Activated CD4-positive, alpha-beta T cell treated with anti-CD3 and anti-CD28 coated beads, Interleukin-2, amount 10 ng/mL, durations not matched to agents 7 days and 5 days (primary cell): Measurements from ENCODE around the gene KIAA1958. TPM values are rescaled to one million over a fixed set of nuclear protein-coding genes. Genes with fewer than 3 reads are reported as not detected.
A peak's percentile ranks its signal among the peaks of the same experiment; 100 is the strongest.

Experiments
- CTCF ChIA-PET: fragments of 350-600 bp; sonication (Branson Sonifier 250); formaldehyde crosslinking; loops from one replicate; lab custom pipeline; 2021; ENCODE audit warnings: antibody characterized with exemption; lab: Charles Lee
- POLR2A ChIA-PET: fragments of 350-600 bp; sonication (Branson Sonifier 250); formaldehyde crosslinking; loops from one replicate; lab custom pipeline; 2021; ENCODE audit warnings: antibody characterized with exemption; lab: Charles Lee
- DNase-seq: peaks from one replicate; pipeline ENCODE4 v3.0.0-alpha.2; 2020
- H3K27ac Mint-ChIP-seq: one replicate; pipeline ENCODE4 v1.8.0; 2021; ENCODE audit warnings: mild to moderate bottlenecking, moderate library complexity, mixed read lengths
- H3K27me3 Mint-ChIP-seq: one replicate; pipeline ENCODE4 v1.8.0; 2021; ENCODE audit warnings: mixed read lengths
- H3K36me3 Mint-ChIP-seq: one replicate; pipeline ENCODE4 v1.8.0; 2021; ENCODE audit warnings: low read depth, mixed read lengths
- H3K4me1 Mint-ChIP-seq: one replicate; pipeline ENCODE4 v1.8.0; 2021; ENCODE audit warnings: mixed read lengths
- H3K4me3 Mint-ChIP-seq: one replicate; pipeline ENCODE4 v1.8.0; 2021; ENCODE audit warnings: mild to moderate bottlenecking, moderate library complexity, mixed read lengths
- H3K9me3 Mint-ChIP-seq: one replicate; pipeline ENCODE4 v1.8.0; 2021; ENCODE audit warnings: mixed read lengths
- total RNA-seq, 2 experiments: library from RNA; stranded (reverse); gene quantifications; one replicate each; pipeline ENCODE4 v1.2.3, GENCODE V29; 2021

KIAA1958 gene
- total RNA-seq, 2 experiments from 2014 or later: 6.5 to 6.8 TPM

GRCh38 chr9:112472996-112473395, 13.6 kb upstream of the KIAA1958 start:
- no peak overlapping the region for H3K27ac Mint-ChIP-seq
- H3K27me3 Mint-ChIP-seq: no peaks in the 10 kb centered on the region
- no peak overlapping the region for H3K4me3 Mint-ChIP-seq
- DNase-seq: no peak
- peaks cover 6% of the 10 kb centered on the region for H3K9me3 Mint-ChIP-seq
- ChIA-PET CTCF (interaction anchor here (1.1 to 1.7 kb wide), 2 partner anchors 10 to 13 kb away, joined by 4 to 7 read pairs; partner anchors contain the start of gene KIAA1958), POLR2A (no interaction called here)
- H3K4me1 Mint-ChIP-seq: no peaks in the 10 kb centered on the region
- H3K36me3 Mint-ChIP-seq: peaks cover 23% of the 10 kb centered on the region

GRCh38 chr9:112473986-112474385, 12.6 kb upstream of the KIAA1958 start:
- Mint-ChIP-seq H3K4me1 (peaks cover 2% of the 10 kb centered on the region), H3K4me3 (no peak overlapping the region), H3K27me3 (no peaks in the 10 kb centered on the region), H3K36me3 (peaks cover 25% of the 10 kb centered on the region), H3K9me3 (peaks cover 8% of the 10 kb centered on the region), H3K27ac (no peak overlapping the region)
- ChIA-PET CTCF (interaction anchor here (0.5 to 1.7 kb wide), 2 partner anchors 12 to 57 kb away, joined by 4 to 7 read pairs; partner anchors contain the start of gene KIAA1958), POLR2A (no interaction called here)
- DNase-seq: no peak

- Mint-ChIP-seq H3K27me3 (no peaks in the 10 kb centered on the region), H3K4me1 (peaks cover 2% of the 10 kb centered on the region), H3K9me3 (peaks cover 8% of the 10 kb centered on the region), H3K36me3 (peaks cover 23% of the 10 kb centered on the region), H3K4me3 (no peak overlapping the region), H3K27ac (no peak overlapping the region)
- ChIA-PET CTCF (interaction anchor here (0.6 kb wide), 1 partner anchor 814 kb away, joined by 4 read pairs; the partner anchor contains the start of gene GNG10), POLR2A (no interaction called here)
- no peak for DNase-seq
These were observed 11.3 kb upstream of the KIAA1958 start for GRCh38 chr9:112475318-112475717.

GRCh38 chr9:112477330-112477729, 9.3 kb upstream of the KIAA1958 start:
- Mint-ChIP-seq H3K36me3 (peaks cover 20% of the 10 kb centered on the region), H3K9me3 (peaks cover 8% of the 10 kb centered on the region), H3K4me3 (no peak overlapping the region), H3K27ac (no peak overlapping the region), H3K4me1 (peaks cover 2% of the 10 kb centered on the region), H3K27me3 (no peaks in the 10 kb centered on the region)
- no peak for DNase-seq
- ChIA-PET POLR2A (interaction anchor here (0.6 kb wide), 1 partner anchor 1552 kb away, joined by 4 read pairs; no protein-coding TSS in a partner anchor), CTCF (interaction anchor here (1.3 kb wide), 1 partner anchor 19 kb away, joined by 3 read pairs; no protein-coding TSS in a partner anchor)

- peaks cover 8% of the 10 kb centered on the region for H3K9me3 Mint-ChIP-seq
- H3K4me3 Mint-ChIP-seq: no peak overlapping the region
- H3K36me3 Mint-ChIP-seq: peaks cover 17% of the 10 kb centered on the region
- peaks cover 2% of the 10 kb centered on the region for H3K4me1 Mint-ChIP-seq
- H3K27me3 Mint-ChIP-seq: no peaks in the 10 kb centered on the region
- CTCF ChIA-PET: interaction anchor here (0.6 to 0.7 kb wide), 2 partner anchors 10 to 596 kb away, joined by 3 read pairs; no protein-coding TSS in a partner anchor
- DNase-seq: no peak
- no peak overlapping the region for H3K27ac Mint-ChIP-seq
- POLR2A ChIA-PET: no interaction called here
These were observed 7.4 kb upstream of the KIAA1958 start for GRCh38 chr9:112479221-112479620.

GRCh38 chr9:112484607-112485006, 2.0 kb upstream of the KIAA1958 start:
- no peaks in the 10 kb centered on the region for H3K9me3 Mint-ChIP-seq
- peaks cover 2% of the 10 kb centered on the region for H3K36me3 Mint-ChIP-seq
- no peak overlapping the region for H3K27ac Mint-ChIP-seq
- no peak for DNase-seq
- no peak overlapping the region for H3K4me3 Mint-ChIP-seq
- H3K4me1 Mint-ChIP-seq: peaks cover 33% of the 10 kb centered on the region
- ChIA-PET CTCF (no interaction called here), POLR2A (no interaction called here)
- H3K27me3 Mint-ChIP-seq: no peaks in the 10 kb centered on the region

GRCh38 chr9:112485574-112485973, 1.1 kb upstream of the KIAA1958 start:
- POLR2A ChIA-PET: no interaction called here
- Mint-ChIP-seq H3K4me1 (peaks cover 39% of the 10 kb centered on the region), H3K9me3 (no peaks in the 10 kb centered on the region), H3K27me3 (no peaks in the 10 kb centered on the region), H3K27ac (peak overlapping the region; percentile 95), H3K36me3 (peaks cover 2% of the 10 kb centered on the region), H3K4me3 (peak overlapping the region; percentile 87)
- CTCF ChIA-PET: interaction anchor here (2.8 kb wide), 1 partner anchor 12 kb away, joined by 7 read pairs; no protein-coding TSS in a partner anchor
- no peak for DNase-seq

- H3K36me3 Mint-ChIP-seq: peaks cover 5% of the 10 kb centered on the region
- peaks cover 42% of the 10 kb centered on the region for H3K4me1 Mint-ChIP-seq
- no peaks in the 10 kb centered on the region for H3K27me3 Mint-ChIP-seq
- CTCF ChIA-PET: interaction anchor here (2.8 kb wide), 1 partner anchor 14 kb away, joined by 7 read pairs; no protein-coding TSS in a partner anchor
- POLR2A ChIA-PET: interaction anchor here (0.8 kb wide), 1 partner anchor 311 kb away, joined by 3 read pairs; no protein-coding TSS in a partner anchor
- peak overlapping the region; percentile 91 for H3K27ac Mint-ChIP-seq
- H3K9me3 Mint-ChIP-seq: peaks cover 1% of the 10 kb centered on the region
- H3K4me3 Mint-ChIP-seq: peak overlapping the region; percentile 89
- DNase-seq: peak; percentile 52
These were observed 576 bp downstream of the KIAA1958 start for GRCh38 chr9:112487008-112487798.

- peaks cover 6% of the 10 kb centered on the region for H3K36me3 Mint-ChIP-seq
- peaks cover 5% of the 10 kb centered on the region for H3K9me3 Mint-ChIP-seq
- peak overlapping the region; percentile 89 for H3K4me3 Mint-ChIP-seq
- POLR2A ChIA-PET: no interaction called here
- peaks cover 42% of the 10 kb centered on the region for H3K4me1 Mint-ChIP-seq
- peak overlapping the region; percentile 91 for H3K27ac Mint-ChIP-seq
- CTCF ChIA-PET: interaction anchor here (0.7 to 2.8 kb wide), 2 partner anchors 15 to 19 kb away, joined by 3 to 7 read pairs; no protein-coding TSS in a partner anchor
- no peaks in the 10 kb centered on the region for H3K27me3 Mint-ChIP-seq
- no peak for DNase-seq
These were observed 1.2 kb downstream of the KIAA1958 start for GRCh38 chr9:112487799-112488340.

GRCh38 chr9:112489039-112489546, 2.5 kb downstream of the KIAA1958 start:
- no peak for DNase-seq
- Mint-ChIP-seq H3K36me3 (peaks cover 16% of the 10 kb centered on the region), H3K4me1 (peaks cover 42% of the 10 kb centered on the region), H3K4me3 (no peak overlapping the region), H3K27ac (no peak overlapping the region), H3K9me3 (peaks cover 14% of the 10 kb centered on the region), H3K27me3 (no peaks in the 10 kb centered on the region)
- POLR2A ChIA-PET: no interaction called here
- CTCF ChIA-PET: interaction anchor here (0.6 kb wide), 1 partner anchor 179 kb away, joined by 3 read pairs; no protein-coding TSS in a partner anchor

GRCh38 chr9:112489876-112490666, 3.4 kb downstream of the KIAA1958 start:
- no peak overlapping the region for H3K4me3 Mint-ChIP-seq
- H3K36me3 Mint-ChIP-seq: peaks cover 25% of the 10 kb centered on the region
- no peak overlapping the region for H3K27ac Mint-ChIP-seq
- ChIA-PET POLR2A (interaction anchor here (0.6 kb wide), 1 partner anchor 440 kb away, joined by 3 read pairs; no protein-coding TSS in a partner anchor), CTCF (interaction anchor here (0.7 kb wide), 1 partner anchor 22 kb away, joined by 3 read pairs; no protein-coding TSS in a partner anchor)
- DNase-seq: no peak
- H3K4me1 Mint-ChIP-seq: peaks cover 39% of the 10 kb centered on the region
- peaks cover 22% of the 10 kb centered on the region for H3K9me3 Mint-ChIP-seq
- H3K27me3 Mint-ChIP-seq: no peaks in the 10 kb centered on the region
